ENCODE data around the gene TIMM44. TPM values are rescaled to one million over a fixed set of nuclear protein-coding genes. Genes with fewer than 3 reads are reported as not detected.

The TIMM44 gene
- total and polyA plus RNA-seq, 2 of the 8 experiments (the other 6 are each of a cell fraction or from before 2014, with no cell fraction given) = 131 to 150 TPM

GRCh38 chr19:7942981-7943443 lies 454 bp downstream of the TIMM44 start (continued):
- TF ChIP-seq SP2 (IDR thresholded peaks at IDR 0.05; ENCODE audit: low read length) = no peak
